PFSK-1 (cell line): ENCODE measurements around the gene BEND6.

Experiments
- FOXP2 ChIP-seq: optimal IDR thresholded peaks from 2 replicates; pipeline ENCODE3; 2011; ENCODE audit warnings: borderline replicate concordance, control low read depth, inconsistent platforms; ENCODE audit not compliant: insufficient read depth; ENCODE audit errors: extremely low read length, extremely low read depth
- POLR2AphosphoS5 ChIP-seq: IDR thresholded peaks from 2 replicates; pipeline ENCODE4 v1.6.1; 2012; ENCODE audit warnings: low read depth, mild to moderate bottlenecking, control low read depth, low read length, moderate library complexity
- SIN3A ChIP-seq: IDR thresholded peaks from 2 replicates; pipeline ENCODE4 v1.6.1; 2012; ENCODE audit warnings: mild to moderate bottlenecking, low read length, moderate library complexity, borderline replicate concordance; ENCODE audit not compliant: insufficient read depth
- TAF1 ChIP-seq: IDR thresholded peaks from 2 replicates; pipeline ENCODE4 v1.6.1; 2012; ENCODE audit warnings: low read length, control low read depth, borderline replicate concordance; ENCODE audit not compliant: insufficient read depth
- TF ChIP-seq, protein P1 (sequence below), 2 experiments: IDR thresholded peaks; 2 replicates each; pipeline versions ENCODE4 v1.6.1 to v1.8.0; 2011 to 2012; ENCODE audit warnings: low read depth in 2 of 2, low read length in 2 of 2, control low read depth in 1 of 2, inconsistent platforms in 1 of 2, mild to moderate bottlenecking in 1 of 2, moderate library complexity in 1 of 2; ENCODE audit not compliant: insufficient read depth in 1 of 2

BEND6 gene

DNA sequence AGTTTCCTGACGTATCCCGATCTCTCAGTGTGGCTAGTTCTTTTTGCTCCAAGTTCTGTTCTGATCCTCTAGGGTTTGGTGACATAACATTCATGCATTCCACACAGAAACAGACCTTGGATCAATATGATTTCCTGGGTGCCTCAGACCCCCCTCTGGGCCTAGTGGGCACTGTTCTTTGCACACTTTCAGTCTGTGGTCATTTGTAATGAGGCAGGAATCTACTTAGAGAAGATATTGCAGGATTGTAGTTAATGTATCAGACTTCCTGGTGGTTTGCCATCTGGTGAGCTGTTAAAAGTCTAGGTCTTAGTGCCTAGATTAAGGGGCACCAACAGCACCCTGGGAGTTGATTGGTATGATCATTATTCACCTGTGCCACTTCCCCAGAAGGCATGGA is 7.5 kb downstream of the BEND6 start:
- TF ChIP-seq, protein P1, sequence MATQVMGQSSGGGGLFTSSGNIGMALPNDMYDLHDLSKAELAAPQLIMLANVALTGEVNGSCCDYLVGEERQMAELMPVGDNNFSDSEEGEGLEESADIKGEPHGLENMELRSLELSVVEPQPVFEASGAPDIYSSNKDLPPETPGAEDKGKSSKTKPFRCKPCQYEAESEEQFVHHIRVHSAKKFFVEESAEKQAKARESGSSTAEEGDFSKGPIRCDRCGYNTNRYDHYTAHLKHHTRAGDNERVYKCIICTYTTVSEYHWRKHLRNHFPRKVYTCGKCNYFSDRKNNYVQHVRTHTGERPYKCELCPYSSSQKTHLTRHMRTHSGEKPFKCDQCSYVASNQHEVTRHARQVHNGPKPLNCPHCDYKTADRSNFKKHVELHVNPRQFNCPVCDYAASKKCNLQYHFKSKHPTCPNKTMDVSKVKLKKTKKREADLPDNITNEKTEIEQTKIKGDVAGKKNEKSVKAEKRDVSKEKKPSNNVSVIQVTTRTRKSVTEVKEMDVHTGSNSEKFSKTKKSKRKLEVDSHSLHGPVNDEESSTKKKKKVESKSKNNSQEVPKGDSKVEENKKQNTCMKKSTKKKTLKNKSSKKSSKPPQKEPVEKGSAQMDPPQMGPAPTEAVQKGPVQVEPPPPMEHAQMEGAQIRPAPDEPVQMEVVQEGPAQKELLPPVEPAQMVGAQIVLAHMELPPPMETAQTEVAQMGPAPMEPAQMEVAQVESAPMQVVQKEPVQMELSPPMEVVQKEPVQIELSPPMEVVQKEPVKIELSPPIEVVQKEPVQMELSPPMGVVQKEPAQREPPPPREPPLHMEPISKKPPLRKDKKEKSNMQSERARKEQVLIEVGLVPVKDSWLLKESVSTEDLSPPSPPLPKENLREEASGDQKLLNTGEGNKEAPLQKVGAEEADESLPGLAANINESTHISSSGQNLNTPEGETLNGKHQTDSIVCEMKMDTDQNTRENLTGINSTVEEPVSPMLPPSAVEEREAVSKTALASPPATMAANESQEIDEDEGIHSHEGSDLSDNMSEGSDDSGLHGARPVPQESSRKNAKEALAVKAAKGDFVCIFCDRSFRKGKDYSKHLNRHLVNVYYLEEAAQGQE (IDR thresholded peaks at IDR 0.05; ENCODE audit: insufficient read depth in 1 of 2, low read depth in 2 of 2, low read length in 2 of 2): no peak
- TF ChIP-seq FOXP2 (no peak), POLR2AphosphoS5 (no peak), SIN3A (no peak), TAF1 (no peak)

- TF ChIP-seq POLR2AphosphoS5: no peak
Observed at GRCh38 chr6:56963043-56963442, 8.1 kb downstream of the BEND6 start.

GRCh38 chr6:56963793-56964192 is 8.9 kb downstream of the BEND6 start:
- TF ChIP-seq, protein P1 (IDR thresholded peaks at IDR 0.05; ENCODE audit: insufficient read depth in 1 of 2, low read depth in 2 of 2, low read length in 2 of 2): no peak
- TF ChIP-seq SIN3A: no peak
- TF ChIP-seq FOXP2: no peak
- no peak for TF ChIP-seq POLR2AphosphoS5
- no peak for TF ChIP-seq TAF1

GRCh38 chr6:56965126-56965525 is 10.2 kb downstream of the BEND6 start:
- TF ChIP-seq FOXP2 (no peak), SIN3A (no peak), TAF1 (no peak), POLR2AphosphoS5 (no peak)
- TF ChIP-seq, protein P1 (IDR thresholded peaks at IDR 0.05; ENCODE audit: insufficient read depth in 1 of 2, low read depth in 2 of 2, low read length in 2 of 2): no peak

- no peak for TF ChIP-seq TAF1
- TF ChIP-seq, protein P1 (IDR thresholded peaks at IDR 0.05; ENCODE audit: insufficient read depth in 1 of 2, low read depth in 2 of 2, low read length in 2 of 2): no peak
Observed at GRCh38 chr6:56970849-56971248, 15.9 kb downstream of the BEND6 start.
